Fibroblast of skin of abdomen (primary cell): ENCODE measurements around the gene TTLL10.

Source experiments
- DNase-seq: peaks from one replicate; pipeline ENCODE4 v3.0.0-alpha.2; 2013

TTLL10 gene

DNA sequence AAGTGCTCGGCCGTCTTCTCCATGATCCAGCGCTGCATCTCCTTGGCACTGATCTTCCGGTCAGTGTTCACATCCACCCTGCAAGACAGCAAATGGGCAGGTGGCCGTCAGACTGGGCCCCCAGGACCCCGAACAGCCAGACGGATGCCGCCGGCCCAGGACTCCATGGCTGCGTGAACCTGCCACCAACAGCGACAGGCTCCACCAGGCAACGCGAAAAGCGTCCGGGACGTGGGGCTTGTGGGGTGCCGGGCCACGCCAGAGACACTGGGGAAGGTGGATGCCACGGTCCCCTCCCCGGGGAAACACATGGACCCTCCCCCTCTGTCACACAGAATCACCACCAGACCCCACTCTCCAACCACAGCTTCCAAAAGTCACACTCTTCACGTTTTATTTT lies 50.2 kb downstream of the TTLL10 start:
- no peak for DNase-seq

DNA sequence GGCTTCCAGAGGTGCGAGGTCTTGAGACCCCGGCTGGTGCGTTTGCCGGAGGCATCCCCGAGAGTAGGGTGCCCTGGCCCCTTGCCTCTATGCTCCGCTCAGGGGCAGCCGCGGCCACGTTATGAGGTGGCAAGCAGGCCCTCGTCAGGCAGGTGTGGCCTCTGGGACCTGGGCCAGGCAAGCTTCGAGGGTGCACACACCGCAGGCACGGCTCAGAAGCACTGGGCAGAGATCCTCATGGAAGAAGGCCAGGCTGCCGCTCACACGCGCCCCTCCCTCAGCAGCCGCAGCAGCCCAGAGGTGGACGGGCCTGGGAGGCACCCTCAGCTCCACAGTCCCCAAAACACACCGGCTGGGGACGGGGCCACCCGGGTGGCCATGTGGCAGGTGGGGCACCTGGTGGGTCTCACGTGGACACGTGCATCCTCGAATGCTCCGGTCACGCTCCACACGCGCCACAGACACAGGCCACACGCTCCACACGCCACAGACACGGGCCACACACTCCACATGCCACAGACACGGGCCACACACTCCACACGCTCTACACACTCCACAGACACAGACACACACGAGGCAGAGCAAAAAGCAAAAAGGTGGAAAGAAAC lies 51.7 kb downstream of the TTLL10 start:
- no peak for DNase-seq

DNA sequence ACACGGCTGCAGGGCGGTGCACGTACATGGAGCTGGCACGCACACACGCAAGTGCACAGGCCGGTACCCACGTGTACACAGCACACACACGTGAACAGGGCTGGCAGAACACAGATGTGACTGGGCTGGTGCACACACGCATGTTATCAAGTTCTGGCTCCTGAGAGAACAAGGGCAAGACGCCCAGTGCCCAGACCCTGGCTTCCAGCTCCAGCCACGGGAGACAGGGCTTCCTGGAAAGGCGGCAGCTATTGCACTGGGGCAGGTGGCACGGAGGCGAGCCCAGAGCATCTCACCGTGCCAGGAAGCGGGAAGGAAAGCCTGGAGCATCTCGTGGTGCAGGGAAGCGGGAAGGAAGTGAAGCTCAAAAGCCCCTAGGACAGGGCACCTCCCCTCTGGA lies 52.2 kb downstream of the TTLL10 start:
- no peak for DNase-seq

DNA sequence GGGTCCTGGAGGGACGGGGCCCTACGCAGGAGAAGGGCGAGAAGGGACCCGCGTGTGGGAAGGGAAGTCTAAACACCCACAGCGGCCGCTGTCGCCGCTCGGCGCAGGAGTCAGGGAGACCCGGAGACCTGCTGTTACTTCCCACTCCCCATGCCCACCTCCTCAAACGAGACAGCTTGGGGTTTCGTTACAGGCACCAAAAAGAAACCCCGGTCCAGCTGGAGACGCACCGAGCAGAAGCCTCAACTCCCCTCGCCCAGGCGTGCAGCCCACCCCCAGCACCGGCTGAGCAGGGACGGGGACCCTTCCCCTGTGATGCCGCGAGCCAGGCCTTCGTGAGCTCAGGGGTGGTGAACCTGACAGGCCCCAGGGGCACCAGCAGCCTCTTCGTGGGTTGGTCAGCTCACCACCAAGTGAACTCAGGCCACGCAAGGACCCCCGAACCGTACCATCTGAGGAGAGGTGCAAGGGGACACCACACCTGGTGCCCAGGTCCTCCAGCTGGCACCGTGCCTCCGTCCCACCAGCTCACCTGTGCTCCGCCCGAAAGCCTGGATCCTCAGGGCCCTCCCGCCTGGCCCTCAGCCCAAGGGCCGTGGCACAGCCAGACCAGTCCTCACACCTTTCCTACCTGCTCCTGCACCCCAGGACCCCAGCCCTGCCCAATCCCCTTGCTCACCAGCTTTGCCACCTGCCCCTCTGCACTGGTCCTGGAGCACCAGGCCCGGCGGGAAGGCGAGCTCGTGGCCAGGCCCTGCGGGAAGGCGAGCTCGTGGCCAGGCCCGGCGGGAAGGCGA lies 53.1 kb downstream of the TTLL10 start:
- DNase-seq, result no peak

DNA sequence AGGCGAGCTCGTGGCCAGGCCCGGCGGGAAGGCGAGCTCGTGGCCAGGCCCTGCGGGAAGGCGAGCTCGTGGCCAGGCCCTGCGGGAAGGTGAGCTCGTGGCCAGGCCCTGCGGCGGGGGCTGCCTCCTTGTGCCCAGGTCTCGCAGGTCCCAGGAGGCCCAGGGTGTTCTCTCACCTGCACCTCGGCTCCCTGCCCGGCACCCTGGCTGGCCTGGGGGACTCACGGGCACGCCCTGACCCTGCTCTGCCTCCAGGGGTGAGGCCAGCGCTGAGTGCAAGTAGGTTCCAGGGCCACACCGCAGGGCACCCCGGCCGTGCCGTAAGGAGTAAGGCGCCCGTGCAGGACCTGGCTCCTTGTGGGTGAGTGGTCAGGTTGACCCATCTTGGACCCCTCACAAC lies 53.7 kb downstream of the TTLL10 start:
- no peak for DNase-seq

DNA sequence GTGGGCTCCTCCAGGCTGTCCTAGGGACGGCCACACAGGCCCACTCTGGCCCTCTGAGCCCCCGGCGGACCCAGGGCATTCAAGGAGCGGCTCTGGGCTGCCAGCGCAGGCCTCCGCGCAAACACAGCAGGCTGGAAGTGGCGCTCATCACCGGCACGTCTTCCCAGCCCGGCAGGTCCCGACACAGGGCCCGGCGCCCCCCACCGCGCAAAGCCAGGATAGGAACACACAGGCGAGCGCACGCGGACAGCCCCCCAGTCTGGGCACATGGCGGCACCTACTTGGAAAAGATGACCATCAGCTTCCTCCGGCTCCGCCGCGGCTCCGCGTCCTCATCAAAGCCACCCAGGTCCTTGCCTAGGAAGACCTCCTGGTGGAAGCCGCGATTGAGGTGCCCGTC lies 54.5 kb downstream of the TTLL10 start:
- no peak for DNase-seq

DNA sequence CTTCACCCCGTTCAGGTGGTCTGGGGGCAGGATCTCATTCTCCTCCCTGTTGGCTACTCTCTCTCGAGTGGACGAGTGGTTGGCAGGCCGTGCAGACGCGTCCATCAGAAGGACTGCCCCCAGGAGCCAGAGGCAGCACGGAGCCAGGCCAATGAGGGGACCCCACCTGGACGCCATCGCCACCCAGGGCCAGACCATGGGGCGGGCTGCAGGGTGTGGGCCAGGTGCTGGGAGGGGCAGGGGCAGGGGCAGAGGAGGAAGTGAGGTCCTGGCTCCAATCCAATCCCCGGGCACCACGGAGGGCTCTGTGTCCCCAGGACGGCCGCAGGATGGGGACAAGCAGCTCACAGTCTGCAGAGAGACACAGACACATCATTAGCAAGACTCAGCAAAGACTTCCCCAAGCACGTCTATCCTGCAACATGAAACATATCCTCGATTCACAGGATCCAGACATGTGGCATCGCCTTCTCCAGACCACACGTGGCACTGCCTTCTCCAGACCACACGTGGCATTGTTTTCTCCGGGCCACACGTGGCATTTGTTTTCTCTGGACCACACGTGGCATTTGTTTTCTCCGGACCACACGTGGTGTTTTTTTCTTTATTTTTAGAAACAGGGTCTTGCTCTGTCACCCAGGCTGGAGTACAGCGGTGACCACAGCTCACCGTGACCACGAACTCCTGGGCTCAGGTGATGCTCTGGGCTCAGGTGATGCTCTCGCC lies 55.1 kb downstream of the TTLL10 start:
- no peak for DNase-seq

DNA sequence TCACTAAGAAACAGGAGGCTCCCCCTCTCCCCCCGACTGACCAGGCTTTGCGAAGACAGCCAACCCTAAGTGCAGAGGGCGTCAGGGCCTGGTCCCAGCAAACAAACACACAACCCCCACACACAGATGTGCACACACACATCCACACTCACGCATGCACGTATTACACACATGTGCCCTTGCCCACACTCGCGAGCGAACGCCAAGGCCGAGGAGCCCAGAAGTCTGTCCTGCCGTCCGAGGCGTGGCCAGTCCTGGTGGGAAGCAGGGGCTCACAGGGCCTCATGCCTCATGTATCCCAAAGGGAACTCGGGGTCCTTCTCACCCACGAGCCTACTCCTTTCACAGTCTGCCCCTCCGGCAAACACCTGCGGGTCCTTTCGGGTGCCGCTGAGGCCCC lies 56.1 kb downstream of the TTLL10 start:
- DNase-seq, result no peak

DNA sequence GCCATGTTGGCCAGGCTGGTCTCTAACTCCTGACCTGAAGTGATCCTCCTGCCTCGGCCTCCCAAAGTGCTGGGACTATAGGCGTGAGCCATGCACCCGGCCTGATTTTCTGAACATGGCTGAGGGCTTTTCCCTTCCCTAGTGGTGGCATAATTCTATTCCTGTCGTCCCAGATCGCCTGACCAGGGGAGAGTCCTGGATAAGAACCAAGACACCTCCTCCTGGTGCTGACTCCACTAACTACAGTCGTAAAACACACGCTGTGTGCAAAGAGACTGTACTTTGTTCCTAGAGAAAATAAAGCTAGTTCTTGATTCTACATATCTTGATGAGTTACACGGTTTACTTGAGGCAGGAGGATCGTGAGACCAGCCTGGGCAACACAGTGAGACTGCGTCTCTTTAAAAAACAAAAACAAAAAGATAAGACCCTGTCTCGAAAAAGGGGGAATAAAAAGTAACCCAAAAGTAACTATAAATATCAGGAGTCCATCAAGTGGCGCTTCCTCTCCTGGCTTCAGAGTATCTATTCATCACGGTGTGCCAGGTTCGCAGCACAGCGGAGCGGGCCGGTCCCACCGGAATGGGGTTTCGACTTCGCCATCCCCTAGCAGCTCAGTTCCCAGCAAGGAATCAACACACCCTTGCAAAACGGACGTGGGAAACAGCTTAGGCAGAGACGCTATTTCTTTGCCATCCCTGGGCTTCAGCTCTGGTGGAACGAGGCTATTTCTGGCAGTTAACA lies 57.1 kb downstream of the TTLL10 start:
- DNase-seq, result peak; percentile 59

DNA sequence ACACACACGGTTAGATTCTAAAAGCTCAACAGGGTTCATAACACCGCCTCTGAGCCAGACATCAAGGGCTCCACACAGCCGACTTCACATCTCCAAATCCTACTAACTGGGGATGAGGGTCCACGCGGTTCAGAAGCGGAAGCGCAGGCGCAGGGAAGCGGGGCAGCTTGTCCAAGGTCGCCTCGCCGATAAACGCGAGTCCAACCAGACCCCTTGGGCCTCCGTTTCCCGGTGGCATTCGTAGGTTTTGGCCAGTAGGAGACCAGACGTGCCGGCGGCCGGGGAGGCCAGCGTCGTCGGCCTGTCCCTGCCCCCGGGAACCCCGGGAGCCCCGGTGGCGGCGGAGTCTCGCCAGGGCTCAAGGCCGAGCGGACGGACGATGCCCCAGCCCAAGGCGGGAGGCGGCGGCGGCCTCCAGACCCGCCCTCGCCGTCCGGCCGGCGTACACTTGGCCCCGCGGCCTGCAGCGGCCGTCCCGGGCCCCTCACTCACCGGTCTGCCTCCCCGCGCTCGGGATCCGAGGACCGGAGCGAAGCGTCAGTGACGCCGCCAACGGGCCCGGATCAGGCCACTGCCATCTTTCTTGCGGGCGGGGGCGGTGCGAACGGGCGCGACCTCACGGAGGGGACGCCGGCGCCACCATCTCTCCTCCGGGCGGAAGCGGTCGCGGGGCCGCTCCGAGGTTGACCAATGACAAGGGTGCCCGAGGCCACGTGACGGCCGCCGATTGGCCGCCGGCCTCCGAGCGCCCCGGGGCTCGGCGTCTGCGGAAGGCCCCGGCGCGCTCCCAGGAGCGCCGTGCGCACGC lies 57.9 kb downstream of the TTLL10 start, which contains the start of gene SDF4:
Gene SDF4 (minus strand): TSS at position 602 of the 808 bp plus-strand sequence. CDS start 3,229 bp downstream, outside the sequence.
- DNase-seq, result peak; percentile 98

DNA sequence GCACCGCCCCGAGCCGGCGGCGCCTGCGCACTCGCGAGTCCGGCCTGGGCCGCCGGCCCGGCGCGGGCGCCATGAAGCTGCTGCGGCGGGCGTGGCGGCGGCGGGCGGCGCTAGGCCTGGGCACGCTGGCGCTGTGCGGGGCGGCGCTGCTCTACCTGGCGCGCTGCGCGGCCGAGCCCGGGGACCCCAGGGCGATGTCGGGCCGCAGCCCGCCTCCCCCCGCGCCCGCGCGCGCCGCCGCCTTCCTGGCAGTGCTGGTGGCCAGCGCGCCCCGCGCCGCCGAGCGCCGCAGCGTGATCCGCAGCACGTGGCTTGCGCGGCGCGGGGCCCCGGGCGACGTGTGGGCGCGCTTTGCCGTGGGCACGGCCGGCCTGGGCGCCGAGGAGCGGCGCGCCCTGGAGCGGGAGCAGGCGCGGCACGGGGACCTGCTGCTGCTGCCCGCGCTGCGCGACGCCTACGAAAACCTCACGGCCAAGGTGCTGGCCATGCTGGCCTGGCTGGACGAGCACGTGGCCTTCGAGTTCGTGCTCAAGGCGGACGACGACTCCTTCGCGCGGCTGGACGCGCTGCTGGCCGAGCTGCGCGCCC lies 58.6 kb downstream of the TTLL10 start, which contains the start of gene B3GALT6:
Gene B3GALT6 (plus strand): TSS at position 30 of the 588 bp plus-strand sequence. CDS start 42 bp downstream, at position 72.
- no peak for DNase-seq

DNA sequence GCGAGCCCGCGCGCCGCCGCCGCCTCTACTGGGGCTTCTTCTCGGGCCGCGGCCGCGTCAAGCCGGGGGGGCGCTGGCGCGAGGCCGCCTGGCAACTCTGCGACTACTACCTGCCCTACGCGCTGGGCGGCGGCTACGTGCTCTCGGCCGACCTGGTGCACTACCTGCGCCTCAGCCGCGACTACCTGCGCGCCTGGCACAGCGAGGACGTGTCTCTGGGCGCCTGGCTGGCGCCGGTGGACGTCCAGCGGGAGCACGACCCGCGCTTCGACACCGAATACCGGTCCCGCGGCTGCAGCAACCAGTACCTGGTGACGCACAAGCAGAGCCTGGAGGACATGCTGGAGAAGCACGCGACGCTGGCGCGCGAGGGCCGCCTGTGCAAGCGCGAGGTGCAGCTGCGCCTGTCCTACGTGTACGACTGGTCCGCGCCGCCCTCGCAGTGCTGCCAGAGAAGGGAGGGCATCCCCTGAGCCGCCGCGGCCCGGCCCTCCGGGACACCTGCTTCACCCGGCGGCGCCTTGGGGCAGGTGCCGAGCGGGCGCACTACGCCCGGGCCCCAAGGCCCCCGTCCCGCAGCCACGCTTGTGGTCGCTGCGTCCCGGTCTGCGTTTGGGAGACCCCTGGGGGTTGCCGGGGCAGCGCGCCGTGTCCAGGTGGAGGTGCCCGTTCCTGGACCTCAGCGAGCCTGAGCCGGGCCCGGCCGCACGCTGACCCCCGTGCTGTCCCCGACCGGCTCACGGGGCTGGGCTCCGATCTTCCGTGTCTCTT lies 59.3 kb downstream of the TTLL10 start:
- no peak for DNase-seq

DNA sequence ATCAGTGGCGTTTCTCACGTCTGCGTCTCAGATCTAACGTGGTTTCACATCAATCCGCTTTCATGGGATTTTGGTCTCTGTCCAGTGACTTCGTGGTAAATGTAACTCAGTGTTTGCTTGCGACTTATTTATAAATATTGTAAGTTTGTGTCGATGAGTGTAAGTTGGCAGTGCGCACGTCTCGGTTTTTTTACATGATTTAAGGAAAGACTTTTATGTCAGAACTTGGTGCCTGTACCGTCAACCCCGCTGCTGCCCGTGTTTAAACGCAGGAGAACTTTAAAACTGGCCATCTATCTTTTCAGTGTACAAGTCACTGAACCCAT lies 59.9 kb downstream of the TTLL10 start:
- DNase-seq, result no peak

DNA sequence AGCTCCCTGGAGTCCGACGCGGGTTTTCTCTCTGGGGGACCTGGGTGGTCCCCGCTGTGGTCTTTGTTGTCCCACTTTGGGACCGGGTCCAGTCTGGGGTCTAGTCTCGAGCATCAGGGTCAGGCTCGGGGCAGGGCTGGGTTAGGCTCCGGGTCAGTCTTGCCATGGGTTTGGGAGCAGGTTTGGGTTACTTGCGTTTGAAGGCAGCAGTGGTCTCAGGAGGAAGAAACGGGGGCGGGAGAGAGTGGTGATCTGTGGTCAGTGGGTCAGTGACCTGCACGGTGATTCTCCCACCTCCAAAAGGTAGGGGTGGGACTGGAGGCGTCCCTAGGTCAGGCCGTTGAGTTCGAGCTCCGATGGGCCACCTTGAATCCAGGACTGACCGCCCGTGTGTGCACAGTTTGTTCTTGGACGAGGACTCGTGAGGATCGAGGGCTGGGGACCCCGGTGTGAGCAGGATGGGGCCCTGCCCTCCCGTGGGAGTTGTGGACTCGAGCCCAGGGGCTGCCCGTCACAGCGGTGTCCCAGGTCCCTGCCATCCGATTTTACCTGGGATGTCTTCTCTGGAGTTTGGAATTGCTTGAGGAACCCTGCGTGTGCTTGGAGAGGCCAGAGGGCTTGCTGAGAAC lies 60.6 kb downstream of the TTLL10 start:
- no peak for DNase-seq

DNA sequence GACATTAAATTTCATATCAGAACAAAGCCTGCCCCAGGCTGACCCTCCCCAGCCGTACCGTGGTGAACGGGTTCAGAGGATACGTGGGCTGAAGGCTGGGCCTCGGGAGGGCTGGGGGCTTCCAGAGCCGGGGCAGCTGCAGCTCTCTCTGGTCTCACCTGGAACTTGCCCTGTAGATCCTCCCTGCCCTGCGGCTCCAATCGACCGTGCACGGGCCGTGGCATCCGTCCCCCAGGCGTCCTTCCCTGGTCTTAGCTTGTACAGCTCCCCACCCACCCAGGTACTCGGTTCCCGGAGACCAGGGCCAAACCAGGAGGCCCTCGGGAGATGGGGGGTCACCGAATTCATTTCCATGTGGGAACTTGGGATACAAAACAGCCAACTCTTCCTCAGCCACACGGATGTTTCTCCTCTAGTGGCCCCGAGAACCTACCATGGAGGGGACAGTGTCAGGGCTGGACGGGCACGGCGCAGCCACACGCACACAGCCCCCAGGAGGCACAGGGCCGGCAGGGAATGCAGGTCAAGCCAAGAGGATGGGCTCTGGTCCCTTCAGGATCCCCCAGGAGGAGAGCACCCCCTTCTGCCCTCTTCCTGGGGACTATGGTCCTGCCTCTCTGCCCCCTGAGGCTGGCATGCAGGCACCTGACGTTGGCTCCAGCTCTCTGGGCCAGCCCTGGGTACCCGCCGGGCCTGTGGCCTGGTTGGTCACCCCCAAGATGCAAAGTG lies 61.5 kb downstream of the TTLL10 start:
- no peak for DNase-seq

DNA sequence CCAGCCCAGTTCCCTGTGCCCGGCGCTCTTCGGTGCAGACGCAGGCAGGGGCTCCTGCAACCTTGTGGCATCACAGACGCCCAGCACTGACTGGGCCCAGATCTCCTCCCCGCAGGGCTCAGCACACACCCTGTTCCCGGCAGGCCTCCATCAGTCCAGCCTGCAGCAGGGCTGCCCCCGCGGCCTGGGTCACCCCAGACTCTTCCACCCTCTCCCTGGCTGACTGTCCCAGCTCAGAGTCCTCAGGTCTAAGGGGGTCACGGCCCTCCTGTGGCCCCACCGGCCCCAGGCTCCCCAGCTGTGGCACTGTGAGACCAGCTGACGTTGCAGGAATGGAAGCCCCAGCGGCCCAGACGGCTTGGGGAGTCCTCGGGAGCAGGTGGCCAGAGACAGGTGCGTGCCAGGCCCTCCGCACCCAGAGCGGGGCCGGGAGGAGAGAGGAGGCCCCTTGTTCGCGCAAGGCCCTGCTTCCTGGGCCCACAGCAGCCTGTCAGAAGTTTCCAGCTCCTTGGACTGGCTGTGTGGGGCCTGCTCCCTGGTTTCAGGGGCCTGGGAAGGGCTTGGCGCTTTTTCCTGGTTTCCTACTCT lies 62.6 kb downstream of the TTLL10 start:
- DNase-seq, result no peak

DNA sequence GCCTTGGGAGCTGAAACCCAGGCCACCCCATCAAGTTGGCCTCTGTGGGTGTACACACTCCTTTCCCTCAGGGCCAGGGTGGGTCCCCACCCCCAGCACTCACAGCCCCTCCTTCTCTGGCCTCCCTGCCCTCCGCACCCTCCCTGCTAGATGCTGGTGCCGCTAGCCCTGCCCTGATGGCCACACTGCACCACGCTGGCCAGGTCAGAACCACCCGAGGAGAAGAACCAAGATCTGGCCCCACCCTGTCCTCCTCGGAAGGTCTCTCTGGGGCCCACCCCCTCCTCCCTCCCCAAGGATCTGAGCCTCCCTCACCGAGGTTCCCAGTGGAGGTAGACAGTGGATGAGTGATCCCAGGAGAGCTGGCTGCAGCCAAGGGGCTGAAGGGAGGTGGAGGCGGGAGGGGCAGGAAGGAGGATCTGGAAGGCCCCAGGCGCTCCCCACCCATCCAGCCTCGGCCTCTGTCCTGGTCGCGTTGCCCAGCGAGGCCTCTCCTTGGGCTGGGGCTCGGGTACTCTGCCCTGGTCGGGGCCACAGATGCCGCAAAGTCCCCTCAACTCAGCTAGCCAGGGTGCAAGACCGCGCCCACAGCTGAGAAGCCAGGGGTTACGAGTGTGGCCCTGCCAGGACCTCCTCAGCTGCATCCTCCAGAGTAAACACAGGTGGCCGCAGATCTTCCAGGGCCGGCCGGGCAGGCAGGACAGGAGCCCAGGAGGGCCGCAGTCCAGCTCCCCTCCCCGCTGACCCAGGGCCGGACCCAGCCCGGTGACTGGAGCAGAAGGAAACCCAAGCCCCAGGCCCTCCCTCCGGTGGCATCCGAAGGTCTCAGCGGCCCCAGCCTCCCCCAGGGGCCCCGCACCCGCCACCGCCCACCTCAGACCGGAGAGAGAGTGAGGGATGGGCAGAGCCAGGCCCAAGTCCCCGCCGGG lies 63.5 kb downstream of the TTLL10 start:
- no peak for DNase-seq
